GM19238 (cell line): Measurements from ENCODE around the gene PTPRD.

Experiments
- DNase-seq: peaks from one replicate; pipeline ENCODE4 v3.0.0; 2011; ENCODE audit warnings: low spot score; ENCODE audit not compliant: insufficient read length

The PTPRD gene

GRCh38 chr9:8289681-8290080 is 2323.1 kb downstream of the PTPRD start:
- DNase-seq: no peak

GRCh38 chr9:8287970-8288369 is 2324.8 kb downstream of the PTPRD start:
- no peak for DNase-seq

- no peak for DNase-seq
These were observed 2325.3 kb downstream of the PTPRD start for GRCh38 chr9:8287501-8287900.

GRCh38 chr9:8284884-8285283 is 2327.9 kb downstream of the PTPRD start:
- DNase-seq: no peak

- DNase-seq: no peak
These were observed 2330.3 kb downstream of the PTPRD start for GRCh38 chr9:8282535-8282934.

GRCh38 chr9:8280811-8281210 is 2332.0 kb downstream of the PTPRD start:
- no peak for DNase-seq

- no peak for DNase-seq
These were observed 2334.8 kb downstream of the PTPRD start for GRCh38 chr9:8278048-8278447.

- DNase-seq: no peak
These were observed 2342.6 kb downstream of the PTPRD start for GRCh38 chr9:8270235-8270634.

- no peak for DNase-seq
These were observed 2343.9 kb downstream of the PTPRD start for GRCh38 chr9:8268881-8269280.

- DNase-seq: no peak
These were observed 2344.5 kb downstream of the PTPRD start for GRCh38 chr9:8268216-8268878.

- no peak for DNase-seq
These were observed 2345.2 kb downstream of the PTPRD start for GRCh38 chr9:8267636-8268035.

GRCh38 chr9:8266861-8267260 is 2345.9 kb downstream of the PTPRD start:
- no peak for DNase-seq

GRCh38 chr9:8265281-8265680 is 2347.5 kb downstream of the PTPRD start:
- no peak for DNase-seq
